Spleen (tissue), 11 donors: ENCODE data around the gene NUP107. TPM values are rescaled to one million over a fixed set of nuclear protein-coding genes. Genes with fewer than 3 reads are reported as not detected.

Experiments used
- DNase-seq: peaks from one replicate; pipeline ENCODE4 v3.0.0-alpha.2; 2020
- H3K27ac ChIP-seq, 8 donors: fragments of 200-600 bp; sonication (generic) in 7 of 8; 1 replicate in 4 of 8; 2 replicates in 4 of 8; pipeline versions ENCODE4 v1.5.0 to v1.8.0; 2016 to 2021; ENCODE audit warnings: inconsistent platforms in 4 of 8, mild to moderate bottlenecking in 4 of 8, moderate library complexity in 1 of 8
- H3K27me3 ChIP-seq, 7 donors: fragments of 200-600 bp; sonication (generic) in 6 of 7; replicated peaks in 1 of 7; 1 replicate in 4 of 7; 2 replicates in 3 of 7; pipeline versions ENCODE4 v1.5.0 to v1.8.0; 2016 to 2021; ENCODE audit warnings: inconsistent platforms in 3 of 7, mild to moderate bottlenecking in 1 of 7
- H3K36me3 ChIP-seq, 6 donors: fragments of 200-600 bp; sonication (generic) in 5 of 6; 1 replicate in 4 of 6; 2 replicates in 2 of 6; pipeline versions ENCODE4 v1.5.0 to v1.8.0; 2016 to 2021; ENCODE audit warnings: inconsistent platforms in 2 of 6
- H3K4me1 ChIP-seq, 6 donors: fragments of 200-600 bp; sonication (generic) in 5 of 6; 1 replicate in 3 of 6; 2 replicates in 3 of 6; pipeline versions ENCODE4 v1.5.0 to v1.8.0; 2016 to 2021; ENCODE audit warnings: inconsistent platforms in 3 of 6
- H3K4me3 ChIP-seq, 8 donors: fragments of 200-600 bp; sonication (generic) in 7 of 8; 1 replicate in 4 of 8; 2 replicates in 4 of 8; pipeline versions ENCODE4 v1.5.0 to v1.8.0; 2016 to 2021; ENCODE audit warnings: inconsistent platforms in 4 of 8, mild to moderate bottlenecking in 4 of 8, moderate library complexity in 2 of 8
- H3K9me3 ChIP-seq, 8 donors: fragments of 200-600 bp; sonication (generic) in 7 of 8; 1 replicate in 4 of 8; 2 replicates in 4 of 8; pipeline versions ENCODE4 v1.5.0 to v1.8.0; 2016 to 2021; ENCODE audit warnings: inconsistent platforms in 4 of 8
- POLR2A ChIP-seq, 3 donors: fragments of 450-650 bp; IDR thresholded peaks; one replicate each; pipeline ENCODE4 v1.5.1; 2017; ENCODE audit warnings: antibody characterized with exemption in 3 of 3, mild to moderate bottlenecking in 1 of 3
- POLR2AphosphoS5 ChIP-seq, 3 donors: sonication (generic); formaldehyde crosslinking; IDR thresholded peaks; one replicate each; pipeline ENCODE4 v1.5.1; 2017; ENCODE audit warnings: antibody characterized with exemption in 3 of 3
- WGBS, 5 donors: extraction: QIAGEN DNeasy Blood & Tissue Kit in 3 of 5; methylation state at CpG; one replicate each; pipeline versions ENCODE4 v1.1.5 to v1.1.7; 2013 to 2018; 5-methylcytosine and 5-hydroxymethylcytosine counted together
- intact Hi-C: fragments of 100-400 bp; cut with DNase I; formaldehyde crosslinking; loops from one replicate; pipeline ENCODE4 v1.15.0; 2023; ENCODE audit warnings: low total_unique reads
- polyA plus RNA-seq, 3 donors: library from polyadenylated mRNA; stranded (reverse); fragments of 200-250 nt; gene quantifications; one replicate each; pipeline ENCODE4 v1.2.1, GENCODE V29; 2013
- total RNA-seq, 7 donors: library from RNA; depleted of rRNA in 3 of 7; stranded (reverse); fragments of >200 nt in 3 of 7; fragmentation: NEBNext Ultra II Directional in 4 of 7; extraction: Animal tissue kit (Norgen Biotek cat#: 25700) in 4 of 7; gene quantifications; one replicate each; pipeline versions ENCODE4 v1.1.0 to v1.2.1, GENCODE V29; 2016 to 2021
- TF ChIP-seq, protein P1 (sequence below), 11 experiments: fragments of 200-600 bp in 7 of 11; fragments of 450-650 bp in 4 of 11; sonication (generic) in 4 of 11; IDR thresholded peaks in 8 of 11; conservative IDR thresholded peaks in 3 of 11; 1 replicate in 7 of 11; 2 replicates in 4 of 11; pipeline versions ENCODE4 v1.4.0 to v1.8.0; 2016 to 2021; ENCODE audit warnings: antibody characterized with exemption in 11 of 11, inconsistent platforms in 4 of 11, mild to moderate bottlenecking in 1 of 11
- donor health status: healthy with polysubstance abuse.
- donor health status: DM: no; HTN: no; CAD: no; lungs with moderate emphysema.
- donor health status: DM: no; HTN: no; CAD: no.
- donor health status: Bipolar disorder and iron deficiency.
- donor health status: healthy.
- donor health status: DM: no; HTN: no; CAD: no.
- donor health status: DM: yes; HTN: yes; CAD: no.

The NUP107 gene
- total and polyA plus RNA-seq, 10 donors = 19.7 to 61.4 (median 50.5) TPM

DNA sequence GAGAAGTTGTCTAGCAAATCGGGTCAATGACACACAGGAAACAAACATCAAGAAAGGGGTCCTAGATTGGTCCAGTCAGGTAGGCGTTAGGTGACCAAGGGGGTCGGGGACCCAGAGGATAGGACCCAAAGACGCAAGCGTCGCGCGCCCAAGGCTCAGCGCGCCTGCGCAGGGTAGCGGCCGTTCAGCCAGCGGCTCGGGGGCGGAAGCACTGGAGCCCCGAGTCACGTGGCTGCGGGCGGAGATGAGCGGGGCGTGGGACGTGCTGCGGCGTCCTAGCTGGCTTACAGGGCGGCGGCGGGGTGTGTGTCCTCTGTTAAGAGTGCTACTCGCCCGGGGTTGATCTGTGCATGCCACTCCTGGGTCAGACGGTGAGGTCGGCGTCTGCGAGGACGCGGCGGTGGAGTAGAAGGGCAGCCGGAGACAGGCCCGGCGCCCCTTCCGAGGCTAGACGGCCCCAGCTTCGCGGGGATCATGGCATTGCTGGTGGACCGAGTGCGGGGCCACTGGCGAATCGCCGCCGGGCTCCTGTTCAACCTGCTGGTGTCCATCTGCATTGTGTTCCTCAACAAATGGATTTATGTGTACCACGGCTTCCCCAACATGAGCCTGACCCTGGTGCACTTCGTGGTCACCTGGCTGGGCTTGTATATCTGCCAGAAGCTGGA lies 59.3 kb downstream of the NUP107 start, which contains the start of gene SLC35E3:
Gene SLC35E3, plus strand, starts transcription at position 273 of the 668 bp plus-strand sequence. Its CDS starts 202 bp downstream, at position 475.
- Histone ChIP-seq H3K4me1 (peaks cover 13 to 73% (median 34%) of the 10 kb centered on the region in 6 donors), H3K27me3 (no peaks in the 10 kb centered on the region), H3K4me3 (peak within 1 kb of the TSS; percentile 66 to 93 (median 83)), H3K27ac (peak within 1 kb of the TSS; percentile 75 to 93 (median 88)), H3K9me3 (no peaks in the 10 kb centered on the region), H3K36me3 (peaks cover 0 to 34% (median 7%) of the 10 kb centered on the region in 6 donors)
- intact Hi-C loops = loop anchor here (10.0 kb wide), 1 partner anchor 59 kb away; the partner anchor contains the start of gene MDM2
- peak; percentile 100 for DNase-seq
- peak in 2 of 3 donors; percentile 1 to 65 for TF ChIP-seq POLR2A (IDR thresholded peaks at IDR 0.05)
- TF ChIP-seq, protein P1, sequence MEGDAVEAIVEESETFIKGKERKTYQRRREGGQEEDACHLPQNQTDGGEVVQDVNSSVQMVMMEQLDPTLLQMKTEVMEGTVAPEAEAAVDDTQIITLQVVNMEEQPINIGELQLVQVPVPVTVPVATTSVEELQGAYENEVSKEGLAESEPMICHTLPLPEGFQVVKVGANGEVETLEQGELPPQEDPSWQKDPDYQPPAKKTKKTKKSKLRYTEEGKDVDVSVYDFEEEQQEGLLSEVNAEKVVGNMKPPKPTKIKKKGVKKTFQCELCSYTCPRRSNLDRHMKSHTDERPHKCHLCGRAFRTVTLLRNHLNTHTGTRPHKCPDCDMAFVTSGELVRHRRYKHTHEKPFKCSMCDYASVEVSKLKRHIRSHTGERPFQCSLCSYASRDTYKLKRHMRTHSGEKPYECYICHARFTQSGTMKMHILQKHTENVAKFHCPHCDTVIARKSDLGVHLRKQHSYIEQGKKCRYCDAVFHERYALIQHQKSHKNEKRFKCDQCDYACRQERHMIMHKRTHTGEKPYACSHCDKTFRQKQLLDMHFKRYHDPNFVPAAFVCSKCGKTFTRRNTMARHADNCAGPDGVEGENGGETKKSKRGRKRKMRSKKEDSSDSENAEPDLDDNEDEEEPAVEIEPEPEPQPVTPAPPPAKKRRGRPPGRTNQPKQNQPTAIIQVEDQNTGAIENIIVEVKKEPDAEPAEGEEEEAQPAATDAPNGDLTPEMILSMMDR (IDR thresholded peaks at IDR 0.05 in 8 of 11, conservative IDR thresholded peaks at IDR 0.05 in 3 of 11) = peak in 2 of 11 experiments; percentile 24 to 31
- peak; percentile 96 to 97 (median 96) for TF ChIP-seq POLR2AphosphoS5 (IDR thresholded peaks at IDR 0.05)
- 0% methylated on average over 40 to 52 of the region's 52 CpGs for WGBS, 5 donors

DNA sequence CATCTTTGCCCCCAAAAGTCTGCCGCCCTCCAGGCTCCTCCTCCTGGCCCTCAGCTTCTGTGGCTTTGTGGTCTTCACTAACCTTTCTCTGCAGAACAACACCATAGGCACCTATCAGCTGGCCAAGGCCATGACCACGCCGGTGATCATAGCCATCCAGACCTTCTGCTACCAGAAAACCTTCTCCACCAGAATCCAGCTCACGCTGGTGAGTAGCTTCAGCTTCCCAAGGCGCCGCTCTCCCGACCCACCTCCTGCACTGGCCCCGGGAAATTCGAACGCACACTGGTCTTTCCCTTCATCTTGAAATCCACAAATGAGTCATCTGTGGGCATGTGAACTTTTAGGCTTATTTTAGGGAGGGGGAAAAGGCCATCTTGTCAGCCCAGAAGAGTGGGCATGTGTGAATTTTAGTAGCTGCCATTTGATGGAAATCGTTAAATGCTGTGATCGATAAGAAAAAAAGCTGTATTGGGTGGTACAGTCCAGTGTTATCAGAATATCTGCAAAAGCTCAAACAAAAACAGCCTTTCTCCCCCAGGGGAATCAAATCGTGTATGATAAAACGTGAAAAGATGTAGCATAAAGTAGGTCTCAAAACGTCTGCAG lies 59.9 kb downstream of the NUP107 start:
- H3K4me1 ChIP-seq = peaks cover 13 to 73% (median 34%) of the 10 kb centered on the region in 6 donors
- no peaks in the 10 kb centered on the region for H3K27me3 ChIP-seq
- H3K27ac ChIP-seq = peak overlapping the region; percentile 75 to 93 (median 88)
- peak overlapping the region; percentile 66 to 93 (median 83) for H3K4me3 ChIP-seq
- no peaks in the 10 kb centered on the region for H3K9me3 ChIP-seq
- TF ChIP-seq POLR2A (IDR thresholded peaks at IDR 0.05) (no peak), POLR2AphosphoS5 (IDR thresholded peaks at IDR 0.05) (no peak)
- TF ChIP-seq, protein P1 (IDR thresholded peaks at IDR 0.05 in 8 of 11, conservative IDR thresholded peaks at IDR 0.05 in 3 of 11) = no peak
- DNase-seq = peak; percentile 82
- peaks cover 0 to 37% (median 7%) of the 10 kb centered on the region in 6 donors for H3K36me3 ChIP-seq
- WGBS, 5 donors = 5 to 9% (median 5%) methylated on average over 15 of the region's 15 CpGs
- intact Hi-C loops = loop anchor here (10.0 kb wide), 1 partner anchor 58 kb away; the partner anchor contains the start of gene MDM2

DNA sequence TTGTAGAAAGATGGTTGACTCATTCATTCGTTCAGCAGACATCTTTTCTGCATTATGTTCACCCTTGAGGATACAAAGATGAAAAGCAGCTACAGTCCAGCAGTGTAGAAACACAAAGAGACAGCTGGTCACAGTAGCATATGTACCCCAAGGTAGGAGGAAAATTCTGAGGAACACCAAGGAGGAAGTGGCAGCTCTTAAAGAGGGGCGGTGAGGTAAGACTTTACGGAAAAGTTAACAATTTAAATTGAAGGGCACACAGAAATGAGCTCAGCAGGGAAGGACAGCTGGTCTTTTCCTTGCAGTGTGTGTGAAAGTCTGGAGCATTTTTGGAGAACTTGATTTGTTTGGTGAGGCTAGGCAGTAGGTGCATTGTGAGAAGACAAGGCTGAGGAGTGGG lies 62.7 kb downstream of the NUP107 start:
- TF ChIP-seq, protein P1 (IDR thresholded peaks at IDR 0.05 in 8 of 11, conservative IDR thresholded peaks at IDR 0.05 in 3 of 11) = no peak
- no peak for DNase-seq
- no peaks in the 10 kb centered on the region for H3K27me3 ChIP-seq
- H3K9me3 ChIP-seq = no peaks in the 10 kb centered on the region
- WGBS, 5 donors = 62 to 80% (median 77%) methylated on average over 3 of the region's 3 CpGs
- intact Hi-C loops = loop anchor here (10.0 kb wide), 1 partner anchor 55 kb away; the partner anchor contains the start of gene MDM2
- peaks cover 4 to 50% (median 26%) of the 10 kb centered on the region in 6 donors for H3K36me3 ChIP-seq
- no peak overlapping the region for H3K27ac ChIP-seq
- no peak overlapping the region for H3K4me3 ChIP-seq
- H3K4me1 ChIP-seq = peaks cover 13 to 56% (median 30%) of the 10 kb centered on the region in 6 donors

DNA sequence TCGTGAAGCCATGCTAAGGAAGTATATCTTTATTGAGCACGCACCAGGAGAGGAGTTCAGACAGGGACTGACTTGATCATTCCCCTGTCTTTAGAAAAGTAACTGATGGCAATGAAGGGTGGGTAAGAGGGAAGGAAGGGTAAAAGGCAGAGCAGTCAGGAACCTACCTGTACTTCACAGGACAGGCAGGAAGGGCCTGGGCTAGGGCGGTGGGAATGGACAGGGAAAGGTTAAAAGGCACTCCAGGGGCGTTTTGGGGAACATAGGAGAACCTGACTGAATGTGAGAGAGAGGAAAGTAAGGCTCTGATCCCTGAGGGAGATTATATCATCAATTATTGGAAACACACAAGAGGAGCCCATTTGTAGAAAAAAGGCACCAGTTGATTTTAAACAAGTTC lies 63.1 kb downstream of the NUP107 start:
- H3K27ac ChIP-seq = no peak overlapping the region
- H3K27me3 ChIP-seq = no peaks in the 10 kb centered on the region
- no peak overlapping the region for H3K4me3 ChIP-seq
- intact Hi-C loops = loop anchor here (10.0 kb wide), 1 partner anchor 55 kb away; the partner anchor contains the start of gene MDM2
- H3K4me1 ChIP-seq = peaks cover 13 to 53% (median 30%) of the 10 kb centered on the region in 6 donors
- peaks cover 4 to 54% (median 31%) of the 10 kb centered on the region in 6 donors for H3K36me3 ChIP-seq
- no peak for DNase-seq
- WGBS, 5 donors = 79 to 91% (median 83%) methylated on average over 4 of the region's 4 CpGs
- H3K9me3 ChIP-seq = no peaks in the 10 kb centered on the region
- TF ChIP-seq POLR2AphosphoS5 (IDR thresholded peaks at IDR 0.05) (no peak), POLR2A (IDR thresholded peaks at IDR 0.05) (no peak)
- TF ChIP-seq, protein P1 (IDR thresholded peaks at IDR 0.05 in 8 of 11, conservative IDR thresholded peaks at IDR 0.05 in 3 of 11) = no peak
